ENCODE measurements around the gene GLI3.

Gene GLI3

DNA sequence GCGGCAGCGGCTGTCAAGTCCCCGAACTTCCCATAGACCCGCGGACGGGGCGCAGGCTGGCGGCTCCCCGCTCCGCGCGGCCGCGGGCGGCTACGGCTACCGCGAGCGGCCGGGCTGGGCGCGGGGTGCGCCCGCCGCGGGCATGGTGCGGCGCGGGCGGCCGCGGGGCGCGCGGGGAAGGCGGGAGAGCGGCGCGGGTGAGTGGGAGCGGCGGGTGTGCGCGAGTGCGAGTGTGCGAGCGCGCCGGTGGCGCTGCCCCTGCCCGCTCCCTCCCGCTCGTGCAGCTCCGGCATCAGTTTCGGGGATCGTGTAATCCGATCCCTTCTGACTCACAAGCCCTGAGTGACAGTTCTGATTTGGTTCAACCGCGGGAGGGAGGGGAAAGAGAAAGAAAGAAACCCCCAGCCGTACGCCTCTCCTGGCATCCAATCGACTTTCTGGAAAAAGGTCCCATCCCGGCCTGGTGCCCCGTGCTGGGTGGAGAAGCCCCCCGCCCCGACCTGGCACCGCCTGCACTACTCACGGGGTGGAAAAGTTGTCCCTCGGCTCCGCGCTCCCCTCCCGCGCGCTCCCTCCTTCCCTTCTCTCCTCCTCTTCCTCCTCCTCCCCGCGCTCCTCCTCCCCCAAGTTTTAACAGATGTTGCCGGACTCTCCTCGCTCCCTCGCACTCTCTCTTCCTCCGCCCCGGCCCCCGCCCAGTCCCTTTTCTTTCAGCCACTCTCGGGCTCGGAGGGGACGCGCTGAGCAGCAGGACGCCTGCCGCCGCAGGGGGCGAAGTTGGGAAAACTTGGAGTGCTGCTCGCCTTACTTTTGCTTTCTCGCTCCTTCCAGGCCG is at the start of gene GLI3:
Gene GLI3 (minus strand): TSS at position 234 of the 835 bp plus-strand sequence. CDS start 13,956 bp downstream, outside the sequence.
- peak; percentile 38 for DNase-seq

DNA sequence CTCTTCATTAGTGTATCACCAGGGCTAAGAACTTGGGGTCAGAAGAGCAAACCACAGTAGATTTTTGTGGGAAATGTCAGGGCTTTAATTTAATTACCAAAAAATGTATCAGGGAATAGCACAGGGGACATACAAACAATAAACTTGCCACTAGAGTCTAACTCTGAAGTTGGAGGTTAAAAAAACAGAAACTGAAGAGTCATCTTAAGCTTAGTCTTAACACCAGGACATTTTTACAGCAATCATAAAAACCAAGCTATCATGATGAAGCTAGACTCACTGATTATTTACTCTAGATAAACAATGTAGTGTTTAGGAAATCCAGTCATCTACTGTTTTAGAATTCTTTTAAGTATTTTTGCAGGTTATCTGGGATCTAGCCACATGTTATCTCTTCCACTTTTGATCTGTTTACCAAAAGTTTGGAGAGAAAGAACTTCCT is 48.4 kb upstream of the GLI3 start:
- DNase-seq, result no peak

DNA sequence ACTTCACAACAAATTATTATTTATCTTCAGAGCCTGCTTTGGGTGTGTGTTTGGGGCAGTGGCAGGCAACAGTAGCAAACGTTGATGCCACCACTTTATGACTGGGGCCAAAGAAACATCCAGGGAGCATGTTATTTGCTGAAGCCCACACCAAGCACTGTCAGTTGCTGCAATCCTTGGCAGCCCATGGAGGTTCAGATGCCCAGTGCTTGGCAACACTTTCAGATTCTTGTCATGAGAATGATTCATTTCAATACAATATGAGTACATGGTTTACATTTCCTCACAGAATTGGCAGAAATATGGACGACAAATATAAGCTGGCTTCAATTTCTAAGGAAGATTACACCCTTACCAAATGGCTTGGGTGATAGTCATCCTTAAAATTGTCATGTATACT is 46.5 kb upstream of the GLI3 start:
- no peak for DNase-seq

DNA sequence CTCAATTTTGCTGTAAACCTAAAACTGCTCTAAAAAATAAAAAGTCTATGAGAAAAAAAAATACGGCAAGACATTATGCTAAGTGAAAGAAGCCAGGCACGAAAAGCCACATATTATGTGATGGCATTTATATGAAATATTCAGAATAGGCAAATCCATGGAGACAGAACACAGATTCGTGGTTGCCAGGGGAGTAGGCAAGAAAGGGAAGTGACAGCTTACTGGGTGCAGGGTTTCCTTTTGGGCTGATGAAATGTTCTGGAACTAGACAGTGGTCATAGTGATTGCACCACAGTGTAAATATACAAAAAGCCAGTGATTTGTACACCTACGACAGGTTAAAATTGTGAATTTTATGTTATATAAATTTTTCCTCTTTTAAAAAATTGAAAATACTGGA is 41.3 kb upstream of the GLI3 start:
- DNase-seq, result no peak

DNA sequence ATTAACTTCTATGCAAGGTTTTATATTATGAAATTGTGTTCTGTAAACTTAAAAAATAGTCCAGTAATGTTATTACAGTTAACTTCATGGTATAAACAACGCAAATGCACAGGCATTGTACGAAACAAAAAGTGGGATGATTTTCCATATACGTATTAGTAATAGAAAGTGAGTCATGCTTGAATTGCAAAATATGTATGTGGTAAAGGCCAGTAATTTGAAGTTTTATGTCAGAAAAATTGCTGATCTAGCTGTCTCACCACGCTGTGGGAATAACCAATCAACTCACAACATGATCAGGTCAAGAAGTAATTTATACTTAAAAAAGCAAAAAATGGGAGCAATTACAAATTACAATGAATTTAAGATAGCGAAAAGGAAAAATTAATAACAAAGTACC is 37.0 kb upstream of the GLI3 start:
- no peak for DNase-seq

DNA sequence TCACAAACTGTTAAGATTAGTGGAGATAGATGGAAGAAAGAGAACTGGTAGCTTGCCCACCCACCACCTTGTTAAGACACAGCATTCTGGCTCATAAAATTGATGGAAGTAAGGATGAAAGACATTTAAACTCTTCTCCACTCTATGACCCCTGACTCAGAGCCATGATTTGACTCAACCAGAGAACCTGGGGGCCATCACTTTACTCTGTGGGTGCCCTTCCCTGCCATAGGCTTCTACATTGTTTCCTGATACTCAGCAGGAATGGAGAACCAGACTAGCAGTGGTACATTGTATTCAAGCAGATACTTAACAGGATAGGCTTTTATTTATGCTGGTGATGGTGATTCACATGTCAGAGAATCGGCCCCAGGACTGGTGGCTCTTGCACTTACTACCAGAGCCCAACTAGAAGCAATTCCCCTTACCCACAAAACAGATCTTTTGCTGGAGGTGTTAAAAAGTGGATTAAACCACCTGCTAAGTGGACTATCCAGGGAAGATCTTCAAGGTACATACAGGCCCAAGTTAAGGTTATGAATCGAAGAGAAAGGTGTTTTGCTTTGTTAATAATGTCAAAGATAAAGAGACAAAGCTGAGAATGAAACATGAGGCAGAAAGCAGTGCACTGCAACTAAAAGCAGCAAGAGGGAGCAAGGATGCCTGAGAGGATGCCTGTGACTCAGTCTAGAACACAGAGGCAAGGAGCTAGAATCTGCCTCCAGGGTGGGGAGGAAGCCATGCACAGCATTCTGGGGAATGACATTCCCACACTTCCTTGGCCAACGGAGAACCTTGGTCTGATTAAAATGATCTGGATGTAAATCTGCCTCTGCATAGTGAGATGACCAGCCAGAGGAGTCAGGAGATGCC is 36.0 kb upstream of the GLI3 start:
- DNase-seq, result no peak

DNA sequence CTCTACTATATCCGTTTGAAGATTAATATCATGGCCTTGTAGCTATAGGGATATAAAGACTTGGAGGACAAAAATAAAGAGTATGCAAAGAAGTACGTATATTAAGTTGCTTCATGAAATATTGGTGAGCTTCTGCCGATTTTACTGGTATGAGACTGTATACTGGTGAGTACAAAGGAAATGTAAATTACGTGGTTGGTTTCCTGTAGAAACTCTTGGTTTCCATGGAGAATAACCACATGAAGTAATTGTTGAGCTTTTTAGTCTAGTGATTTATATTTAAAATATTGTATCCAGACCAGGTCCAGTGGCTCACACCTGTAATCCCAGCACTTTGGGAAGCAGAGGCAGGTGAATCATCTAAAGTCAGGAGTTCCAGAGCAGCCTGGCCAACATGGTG is 32.2 kb upstream of the GLI3 start:
- no peak for DNase-seq

DNA sequence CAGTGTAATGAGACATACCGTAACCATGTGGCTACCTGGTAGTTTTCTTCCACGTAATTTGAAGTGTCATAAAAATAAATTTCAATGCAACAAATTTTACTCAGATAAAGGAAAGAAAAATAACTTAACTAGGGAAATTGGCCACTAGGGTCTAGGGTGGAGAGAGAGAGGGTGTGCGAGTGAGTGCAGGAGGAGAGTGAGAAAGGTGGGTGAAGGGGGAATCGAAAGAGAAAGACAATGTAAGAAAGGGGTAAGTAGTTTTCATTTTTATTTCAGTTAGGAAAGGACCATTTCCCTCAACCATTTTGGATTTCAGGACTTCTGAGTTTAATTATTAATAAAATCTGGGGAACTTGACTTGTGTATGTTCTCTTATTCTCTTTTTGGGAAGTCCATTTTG is 27.7 kb upstream of the GLI3 start:
- no peak for DNase-seq

DNA sequence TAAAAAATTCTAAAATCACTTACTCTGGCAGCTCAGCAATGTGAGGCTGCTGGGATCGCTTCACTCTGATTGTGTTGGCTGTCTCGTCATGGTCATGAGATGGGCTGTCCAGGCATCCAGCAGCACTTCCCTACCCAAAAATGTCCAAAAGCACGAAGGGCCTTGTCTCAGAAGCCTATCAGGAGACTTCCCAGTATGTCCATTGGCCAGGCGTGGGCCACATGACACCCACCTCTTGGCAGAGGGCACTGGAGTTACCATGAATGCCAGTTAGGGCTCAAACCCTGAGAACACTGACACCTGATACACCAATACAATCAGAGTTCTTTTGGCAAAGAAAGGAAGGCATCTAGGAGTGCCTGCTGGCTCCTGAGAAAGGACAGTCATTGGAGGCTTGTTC is 27.0 kb upstream of the GLI3 start:
- DNase-seq, result no peak

DNA sequence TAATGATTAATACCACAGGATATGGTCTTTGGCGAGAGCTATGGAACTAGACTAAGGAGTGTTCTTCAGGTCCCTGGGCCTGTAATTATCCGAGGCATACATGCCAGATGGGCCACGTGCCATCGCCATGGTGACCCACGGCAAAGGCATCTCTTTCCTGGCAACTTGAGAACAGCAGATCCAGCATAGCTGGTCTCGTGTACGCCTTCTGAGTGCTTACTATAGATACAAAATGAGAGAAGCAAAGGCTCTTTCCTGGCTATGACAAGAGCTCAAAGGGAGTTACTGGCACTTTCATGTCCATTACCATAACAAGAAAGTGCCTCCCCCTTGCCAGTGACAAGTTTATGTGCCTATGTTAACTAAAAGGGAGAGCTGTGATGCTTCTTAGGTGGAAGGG is 26.0 kb upstream of the GLI3 start:
- no peak for DNase-seq

DNA sequence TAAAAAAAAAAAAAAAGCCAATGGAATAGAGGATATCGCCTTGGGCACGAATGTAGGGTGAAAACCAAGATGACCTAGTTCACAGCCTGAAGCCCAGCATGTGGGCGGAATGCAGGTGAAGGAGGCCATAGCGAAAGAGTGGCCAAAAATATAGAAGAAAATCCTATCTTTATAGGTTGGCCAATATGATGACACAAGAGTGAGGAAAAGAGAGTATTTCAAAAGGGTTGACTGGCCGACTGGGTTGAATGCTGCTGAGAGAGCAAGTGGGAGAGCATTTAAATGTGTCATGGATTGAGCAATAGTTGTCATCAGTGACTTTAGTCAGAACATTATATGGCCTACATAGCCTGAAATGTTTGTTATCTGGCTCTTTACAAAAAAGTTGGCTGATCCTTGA is 17.2 kb upstream of the GLI3 start:
- no peak for DNase-seq

DNA sequence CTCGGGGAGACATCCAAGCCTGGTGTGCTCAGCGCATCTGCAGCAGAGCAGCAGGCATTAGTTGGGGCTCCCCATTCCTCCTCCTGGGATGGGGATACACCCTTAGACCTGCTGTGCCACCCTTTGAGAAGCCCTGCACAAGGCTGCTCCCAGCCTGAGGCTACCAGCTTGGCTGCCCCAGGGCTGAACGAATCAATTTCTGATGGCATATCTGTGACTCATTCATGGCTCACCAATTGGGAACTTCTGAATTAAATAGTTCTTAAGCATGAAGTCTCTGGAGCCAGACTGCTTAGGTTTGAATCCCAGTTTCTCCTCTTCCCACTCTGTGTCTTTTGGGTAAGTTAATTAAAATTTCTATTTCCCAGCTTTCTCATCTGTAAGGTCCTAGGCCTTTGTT is 16.3 kb upstream of the GLI3 start:
- no peak for DNase-seq

DNA sequence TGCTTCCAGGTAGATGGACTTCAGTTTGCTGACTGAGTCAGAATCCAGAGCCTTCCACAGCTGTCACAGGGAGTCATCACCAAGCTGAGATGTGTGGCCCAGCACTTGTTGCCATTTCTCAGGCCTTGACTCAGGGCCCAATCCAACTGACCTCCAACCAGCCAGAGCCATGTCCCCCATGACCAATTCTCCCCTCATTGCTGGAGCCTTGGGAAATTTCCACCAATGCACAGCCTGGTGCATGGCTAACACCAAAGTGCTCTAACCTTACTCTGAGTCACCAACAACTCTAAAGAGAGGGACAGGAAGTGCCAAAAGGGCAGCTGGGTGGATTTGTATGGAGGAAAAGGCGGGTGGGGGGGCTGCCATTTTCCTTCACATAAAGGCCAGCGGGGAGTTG is 13.4 kb upstream of the GLI3 start:
- no peak for DNase-seq

DNA sequence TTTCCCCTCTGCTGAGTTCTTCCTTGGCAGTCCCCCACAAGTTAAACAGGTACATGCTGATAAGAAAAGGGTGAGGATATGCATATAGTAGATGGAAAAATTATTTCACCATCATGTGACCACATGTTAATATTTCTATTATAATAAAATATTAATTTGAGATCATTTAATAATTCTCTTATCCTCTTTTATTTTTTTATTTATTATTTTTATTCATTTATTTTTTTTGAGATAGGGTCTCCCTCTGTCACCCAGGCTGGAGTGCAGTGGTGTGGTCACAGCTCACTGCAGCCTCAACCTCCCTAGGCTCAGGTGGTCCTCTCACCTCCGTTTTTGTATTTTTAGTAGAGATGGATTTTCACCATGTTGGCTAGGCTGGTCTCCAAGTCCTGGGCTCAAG is 11.6 kb upstream of the GLI3 start:
- no peak for DNase-seq

DNA sequence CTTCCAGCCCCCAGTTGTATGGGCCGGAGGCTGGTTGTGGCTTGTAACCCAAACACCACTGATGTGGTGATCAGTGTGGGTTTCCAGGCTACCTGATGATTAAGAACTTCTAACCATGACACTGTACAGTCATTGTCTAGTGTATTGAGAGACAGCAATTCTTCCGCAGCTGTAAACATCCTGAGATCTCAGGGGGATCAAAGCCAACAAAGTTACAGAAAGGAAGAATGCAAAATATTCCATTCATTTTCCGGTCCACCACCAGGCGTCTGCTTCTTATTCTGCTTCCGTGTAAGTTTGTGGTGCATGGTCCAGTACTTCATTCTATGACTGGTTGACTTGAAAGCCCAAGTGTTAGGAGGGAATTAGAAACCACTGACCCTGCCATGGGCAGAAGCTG is 10.3 kb upstream of the GLI3 start:
- DNase-seq, result no peak

DNA sequence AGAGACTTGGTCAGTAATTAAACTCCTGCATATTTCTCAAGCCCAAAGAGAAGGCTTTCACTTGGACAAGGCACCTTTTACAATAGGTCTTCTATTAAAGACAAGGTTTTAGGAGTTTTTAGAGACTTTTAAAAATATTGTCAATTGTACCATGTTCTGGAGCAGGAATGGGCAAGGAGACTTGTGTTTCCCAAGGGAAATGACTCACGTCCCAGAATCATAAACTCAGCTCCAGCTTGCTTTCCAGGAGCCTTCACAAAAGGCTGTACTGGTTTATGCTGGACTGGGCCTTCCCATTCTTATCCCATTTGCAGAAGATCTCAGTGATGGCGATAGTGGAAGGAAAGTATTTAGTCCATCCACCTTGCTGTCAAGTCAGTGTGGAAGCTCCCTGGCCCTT is 7.8 kb upstream of the GLI3 start:
- no peak for DNase-seq

DNA sequence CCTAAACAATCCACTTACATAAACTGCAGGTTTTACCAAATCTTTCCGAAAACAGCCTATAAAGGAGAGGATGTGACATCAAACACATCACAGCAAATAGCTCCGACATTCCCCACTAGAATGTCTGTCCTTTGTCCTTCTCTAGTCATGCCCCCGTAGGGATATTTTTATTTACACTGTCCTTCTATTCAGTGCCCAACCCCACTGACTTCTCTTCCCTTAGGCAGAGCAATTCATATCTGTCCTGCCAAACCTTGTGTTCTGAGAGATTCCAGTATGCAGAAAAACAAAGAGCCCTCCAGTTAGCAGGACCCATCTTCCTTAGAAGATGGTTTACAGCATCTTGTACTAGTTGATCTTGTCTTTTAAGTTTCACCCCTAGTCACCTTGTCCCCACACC is 5.4 kb upstream of the GLI3 start:
- no peak for DNase-seq

DNA sequence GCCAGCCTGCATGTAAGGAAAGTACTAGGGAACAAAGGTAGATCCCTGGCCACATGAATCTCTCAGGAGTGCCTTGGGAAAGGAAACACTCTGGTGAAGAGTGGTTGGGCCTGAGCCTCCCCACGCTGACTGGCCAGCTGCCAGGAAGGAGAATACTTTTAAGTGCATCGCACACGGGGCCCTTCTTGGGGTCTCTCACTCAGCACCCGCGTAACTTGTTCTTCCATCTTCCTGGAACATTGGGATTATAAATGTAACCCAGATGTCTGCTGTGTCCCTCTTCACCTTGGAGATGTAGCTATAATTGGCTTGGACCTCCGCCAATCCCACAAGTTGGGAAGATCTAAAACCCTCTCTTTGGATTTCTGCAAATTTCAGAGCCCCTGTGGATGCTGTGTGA is 4.4 kb upstream of the GLI3 start:
- no peak for DNase-seq

DNA sequence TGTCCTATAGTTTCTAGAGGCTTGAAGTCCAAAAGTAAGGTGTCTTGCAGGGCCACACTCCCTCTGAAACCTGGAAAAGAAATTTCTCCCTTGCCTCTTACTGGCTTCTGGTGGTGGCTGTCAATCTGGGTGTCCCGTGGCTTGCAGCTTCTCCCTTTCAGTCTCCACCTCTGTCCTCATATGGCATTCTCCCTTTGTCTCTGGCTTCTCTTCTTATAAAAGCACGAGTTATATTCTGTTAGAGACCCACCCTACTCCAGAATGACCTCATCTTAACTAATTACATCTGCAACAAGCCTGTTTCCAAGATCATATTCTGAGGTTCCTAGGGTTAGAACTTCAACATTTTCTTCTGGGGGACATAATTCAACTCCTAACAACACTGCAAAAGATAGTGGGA is 3.4 kb upstream of the GLI3 start:
- DNase-seq, result no peak

DNA sequence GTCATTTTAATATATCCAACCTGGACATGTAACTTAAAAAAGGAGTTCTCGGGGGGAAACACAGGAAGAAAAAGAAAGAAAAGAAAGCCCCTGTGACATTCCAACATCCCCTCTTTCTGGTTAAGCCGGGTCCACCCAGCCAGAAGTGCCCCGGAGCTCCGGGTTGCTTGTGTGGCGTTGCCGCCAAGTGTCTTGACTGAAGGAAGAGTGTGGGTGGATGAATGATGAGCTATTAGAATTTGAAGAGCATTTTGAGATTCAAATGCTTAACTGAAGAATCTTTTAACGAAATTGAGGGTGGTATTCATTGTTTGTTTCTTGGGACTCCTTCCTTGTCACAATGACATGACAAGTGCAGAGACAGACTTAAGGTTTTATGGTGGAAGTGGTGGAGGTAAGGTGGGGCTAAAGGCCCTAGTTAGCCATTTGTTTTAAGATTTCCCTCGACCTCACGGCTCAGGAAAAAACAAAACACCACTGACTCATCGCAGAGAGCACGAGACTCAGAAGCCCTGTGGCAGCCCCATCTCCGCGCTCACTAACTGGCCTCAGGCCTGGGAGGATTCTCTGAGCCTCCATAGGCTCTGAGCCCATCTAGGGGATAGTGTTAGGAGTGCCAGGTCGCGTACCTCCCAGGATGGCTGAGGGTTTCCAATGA is 1.8 kb upstream of the GLI3 start:
- DNase-seq, result no peak

DNA sequence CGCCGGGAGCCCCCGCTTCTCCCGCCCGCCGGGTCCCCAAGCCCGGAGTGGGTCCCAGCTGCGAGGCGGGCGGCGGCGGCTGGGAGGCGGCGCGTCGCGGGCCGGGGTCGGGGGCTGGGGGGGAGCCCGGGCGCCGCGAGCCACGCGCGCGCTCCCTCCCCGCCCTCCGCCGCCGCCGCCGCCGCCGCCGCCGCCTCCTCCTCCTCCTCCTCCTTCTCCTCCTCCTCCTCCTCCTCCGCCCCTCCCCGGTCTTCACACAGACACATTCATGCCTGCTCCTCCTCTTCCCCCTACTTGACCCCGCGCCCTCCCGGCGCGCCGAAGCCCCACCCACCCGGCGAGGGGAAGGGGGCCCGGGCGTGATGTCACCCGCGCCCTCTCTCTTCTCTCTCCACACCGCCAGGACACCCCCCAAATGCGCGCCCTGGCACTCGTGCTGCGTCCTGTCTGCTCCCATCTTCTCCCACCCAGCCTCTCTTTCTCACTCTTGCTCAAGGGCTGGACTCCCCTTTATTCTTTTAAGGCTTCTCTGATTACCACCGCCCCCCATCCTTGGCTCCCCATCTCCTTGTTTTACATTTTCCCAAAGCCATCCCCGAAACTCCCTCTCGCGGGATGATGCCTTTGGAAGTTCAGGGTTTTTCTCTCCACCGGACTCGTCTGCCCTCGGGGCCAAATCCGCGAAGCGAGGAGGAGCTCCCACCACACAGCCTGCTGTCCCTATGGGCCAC is 967 bp upstream of the GLI3 start:
- DNase-seq, result no peak

DNA sequence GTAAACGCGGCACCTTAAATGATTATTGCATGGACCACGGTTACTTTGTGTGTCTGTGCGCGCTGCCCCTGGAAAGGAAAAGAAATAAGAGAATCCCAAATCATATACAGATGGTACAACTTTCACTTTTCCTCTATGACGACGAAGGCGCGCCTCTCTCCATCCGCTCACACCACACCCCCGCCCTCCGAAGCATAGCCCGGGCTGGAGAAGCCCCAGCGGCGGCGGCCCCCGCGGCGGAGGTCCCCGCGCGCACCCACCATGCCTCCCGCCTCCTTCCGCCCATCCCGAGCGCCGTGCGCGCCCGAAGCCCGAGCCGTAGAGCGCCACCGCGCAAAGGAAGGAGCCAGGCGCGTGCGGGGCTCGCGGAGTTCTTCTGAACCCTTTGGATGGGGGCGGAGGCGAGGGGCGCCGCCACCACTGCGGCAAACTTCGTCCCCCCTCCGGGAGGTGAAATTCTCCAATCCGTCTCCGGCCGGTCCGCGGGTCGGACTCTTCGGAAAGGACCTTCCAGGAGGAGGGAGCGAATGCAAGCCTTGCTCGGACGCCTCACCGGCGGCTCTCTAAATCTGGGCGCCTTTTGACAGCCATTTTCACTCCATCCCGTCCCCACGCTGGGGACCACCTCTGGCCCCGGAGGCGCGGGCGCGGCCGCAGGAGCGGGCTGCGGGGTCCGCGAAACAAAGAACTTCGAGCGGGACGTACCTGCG is 588 bp downstream of the GLI3 start:
- DNase-seq, result no peak

Data from hematopoietic multipotent progenitor cell treated with erythropoietin and hydrocortisone succinate and interleukin-3 and kit ligand, for 6 days (in vitro differentiated cells).